ENCODE results near the gene KRT222.

- no peak for TF ChIP-seq POLR2A (IDR thresholded peaks at IDR 0.05; ENCODE audit: low read length)
- no peak for TF ChIP-seq GATA1 (IDR thresholded peaks at IDR 0.05; ENCODE audit: low read depth, low read length)
Measured at GRCh38 chr17:40613467-40614154, 51.4 kb downstream of the KRT222 start.

All from erythroblast (primary cell).